ENCODE measurements around the gene ADCY5. TPM values are rescaled to one million over a fixed set of nuclear protein-coding genes. Genes with fewer than 3 reads are reported as not detected.

ADCY5 gene
- total RNA-seq, 2 donors from 2014 or later: not detected

GRCh38 chr3:123307064-123307463 lies 141.8 kb downstream of the ADCY5 start:
- Mint-ChIP-seq H3K27ac (no peak overlapping the region), H3K9me3 (no peaks in the 10 kb centered on the region), H3K27me3 (peaks cover 7 to 14% of the 10 kb centered on the region in 2 donors), H3K36me3 (no peaks in the 10 kb centered on the region), H3K4me3 (no peak overlapping the region), H3K4me1 (ENCODE audit: low read depth in 2 of 2) (no peaks in the 10 kb centered on the region)
- DNase-seq (ENCODE audit: low spot score): no peak
- no peak for ATAC-seq

- H3K4me3 Mint-ChIP-seq: no peak overlapping the region
- H3K27me3 Mint-ChIP-seq: peaks cover 7 to 14% of the 10 kb centered on the region in 2 donors
- H3K4me1 Mint-ChIP-seq (ENCODE audit: low read depth in 2 of 2): no peaks in the 10 kb centered on the region
- H3K9me3 Mint-ChIP-seq: no peaks in the 10 kb centered on the region
- DNase-seq (ENCODE audit: low spot score) (no peak), ATAC-seq (no peak)
- no peaks in the 10 kb centered on the region for H3K36me3 Mint-ChIP-seq
- H3K27ac Mint-ChIP-seq: no peak overlapping the region
Observed at GRCh38 chr3:123305192-123305591, 143.7 kb downstream of the ADCY5 start.

DNA sequence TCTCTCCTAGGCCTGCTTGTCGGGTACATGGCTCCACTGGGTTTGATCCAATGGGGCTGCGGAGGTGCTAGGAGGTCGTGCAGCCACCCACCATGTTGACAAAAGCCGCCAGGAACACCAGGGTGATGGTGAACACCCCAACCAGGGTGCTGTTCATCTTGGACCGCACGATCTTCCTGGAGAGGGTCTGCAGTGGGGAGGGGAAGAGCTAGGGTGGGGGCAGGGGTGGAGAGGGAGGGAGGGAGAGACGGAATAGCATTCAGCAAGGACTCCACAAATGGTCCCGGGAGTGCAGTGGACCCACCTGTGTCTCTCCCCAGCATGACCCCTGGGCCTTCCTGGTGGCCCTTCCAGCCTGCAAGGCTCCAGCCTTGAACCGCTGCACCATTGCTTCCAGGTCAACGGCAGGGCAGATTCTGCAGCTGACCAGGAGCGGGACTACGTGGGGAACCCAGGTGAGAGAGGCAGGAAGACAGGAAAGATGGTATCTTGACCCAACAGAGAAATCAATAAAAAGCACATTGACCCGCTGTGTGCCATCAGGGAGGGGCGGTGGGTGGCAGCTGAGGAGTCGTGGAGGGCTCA lies 144.8 kb downstream of the ADCY5 start:
- H3K27me3 Mint-ChIP-seq: peaks cover 0 to 9% of the 10 kb centered on the region in 2 donors
- no peaks in the 10 kb centered on the region for H3K4me1 Mint-ChIP-seq (ENCODE audit: low read depth in 2 of 2)
- no peaks in the 10 kb centered on the region for H3K36me3 Mint-ChIP-seq
- H3K4me3 Mint-ChIP-seq: no peak overlapping the region
- no peak for DNase-seq (ENCODE audit: low spot score)
- no peak overlapping the region for H3K27ac Mint-ChIP-seq
- no peaks in the 10 kb centered on the region for H3K9me3 Mint-ChIP-seq
- no peak for ATAC-seq

- Mint-ChIP-seq H3K27me3 (peaks cover 0 to 9% of the 10 kb centered on the region in 2 donors), H3K36me3 (no peaks in the 10 kb centered on the region), H3K4me3 (no peak overlapping the region), H3K27ac (no peak overlapping the region), H3K9me3 (no peaks in the 10 kb centered on the region), H3K4me1 (ENCODE audit: low read depth in 2 of 2) (no peaks in the 10 kb centered on the region)
- DNase-seq (ENCODE audit: low spot score) (no peak), ATAC-seq (no peak)
Observed at GRCh38 chr3:123302961-123303360, 145.9 kb downstream of the ADCY5 start.

DNA sequence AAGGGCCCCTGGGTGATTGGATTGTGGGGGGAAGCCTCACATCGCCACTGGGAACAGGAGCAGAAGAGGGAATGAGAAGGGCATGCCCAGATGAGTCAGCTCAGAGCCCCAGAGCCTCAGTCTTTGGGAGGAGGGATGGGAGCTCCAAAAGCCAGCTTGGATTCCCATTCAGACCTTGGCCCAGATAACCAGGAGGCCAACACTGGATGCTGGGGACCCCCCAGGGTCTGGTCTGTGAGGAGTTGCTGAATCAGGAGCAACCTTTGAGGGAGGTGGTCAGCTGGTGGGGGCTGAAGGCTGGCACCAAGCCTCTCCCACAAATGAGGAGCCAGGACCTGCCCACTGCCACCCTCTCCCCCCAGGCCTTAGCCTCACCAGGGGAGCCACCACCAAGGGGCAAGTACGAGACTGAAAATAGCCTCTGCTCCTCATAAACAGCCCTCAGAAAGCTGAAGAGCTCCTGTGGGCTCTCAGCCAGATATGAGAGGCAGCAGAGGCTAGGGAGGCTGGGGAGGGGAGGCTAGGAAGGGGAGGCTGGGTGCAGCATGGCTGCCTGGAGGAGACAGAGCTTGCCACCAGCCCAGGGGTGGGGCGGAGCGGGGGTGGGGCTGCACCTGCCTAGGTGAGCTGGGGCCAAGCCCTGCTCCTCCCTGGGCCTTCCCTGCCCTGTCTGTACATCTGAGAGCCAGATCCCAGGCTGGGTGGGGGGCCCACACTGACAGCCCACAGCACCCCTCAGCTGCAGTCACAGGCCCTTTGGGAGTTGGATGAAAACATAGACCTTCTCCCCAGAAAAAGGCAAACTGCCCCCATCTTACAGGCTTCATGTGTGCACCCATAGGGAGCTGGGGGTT lies 147.3 kb downstream of the ADCY5 start:
- no peak for ATAC-seq
- DNase-seq (ENCODE audit: low spot score): no peak
- no peaks in the 10 kb centered on the region for H3K4me1 Mint-ChIP-seq (ENCODE audit: low read depth in 2 of 2)
- H3K36me3 Mint-ChIP-seq: no peaks in the 10 kb centered on the region
- H3K4me3 Mint-ChIP-seq: no peak overlapping the region
- H3K27me3 Mint-ChIP-seq: peaks cover 0 to 7% of the 10 kb centered on the region in 2 donors
- no peaks in the 10 kb centered on the region for H3K9me3 Mint-ChIP-seq
- H3K27ac Mint-ChIP-seq: no peak overlapping the region

DNA sequence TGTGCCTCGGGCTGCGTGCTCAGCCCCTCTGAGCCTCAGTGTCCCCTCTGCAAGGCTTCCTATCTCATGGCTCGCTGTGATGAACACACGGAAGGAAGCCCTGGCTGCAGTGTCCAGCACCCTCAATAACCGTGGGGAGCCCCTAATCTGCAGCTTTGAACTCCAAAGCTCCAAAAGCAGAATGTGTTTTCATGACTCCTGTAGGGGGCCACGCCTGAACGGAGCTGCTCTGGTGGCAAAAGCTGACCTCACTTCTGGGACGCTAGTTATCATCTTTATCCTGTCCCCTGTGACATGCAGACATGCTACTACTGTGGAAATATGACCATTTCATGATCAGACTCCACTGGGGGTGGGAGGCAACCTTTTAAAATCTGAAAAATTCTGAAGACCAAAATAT lies 148.3 kb downstream of the ADCY5 start:
- no peak overlapping the region for H3K4me3 Mint-ChIP-seq
- DNase-seq (ENCODE audit: low spot score) (no peak), ATAC-seq (no peak)
- no peaks in the 10 kb centered on the region for H3K36me3 Mint-ChIP-seq
- H3K9me3 Mint-ChIP-seq: no peaks in the 10 kb centered on the region
- no peak overlapping the region for H3K27ac Mint-ChIP-seq
- peaks cover 0 to 7% of the 10 kb centered on the region in 2 donors for H3K27me3 Mint-ChIP-seq
- no peaks in the 10 kb centered on the region for H3K4me1 Mint-ChIP-seq (ENCODE audit: low read depth in 2 of 2)

GRCh38 chr3:123300056-123300455 lies 148.8 kb downstream of the ADCY5 start:
- peaks cover 0 to 6% of the 10 kb centered on the region in 2 donors for H3K27me3 Mint-ChIP-seq
- H3K9me3 Mint-ChIP-seq: no peaks in the 10 kb centered on the region
- no peak overlapping the region for H3K4me3 Mint-ChIP-seq
- peak; percentile 34 for DNase-seq (ENCODE audit: low spot score)
- no peak overlapping the region for H3K27ac Mint-ChIP-seq
- no peak for ATAC-seq
- no peaks in the 10 kb centered on the region for H3K4me1 Mint-ChIP-seq (ENCODE audit: low read depth in 2 of 2)
- H3K36me3 Mint-ChIP-seq: no peaks in the 10 kb centered on the region

- Mint-ChIP-seq H3K36me3 (no peaks in the 10 kb centered on the region), H3K9me3 (no peaks in the 10 kb centered on the region), H3K27ac (no peak overlapping the region), H3K27me3 (peaks cover 0 to 6% of the 10 kb centered on the region in 2 donors), H3K4me1 (ENCODE audit: low read depth in 2 of 2) (no peaks in the 10 kb centered on the region), H3K4me3 (no peak overlapping the region)
- ATAC-seq: no peak
- DNase-seq (ENCODE audit: low spot score): peak; percentile 3
Observed at GRCh38 chr3:123299581-123299980, 149.3 kb downstream of the ADCY5 start.

GRCh38 chr3:123298903-123299302 lies 150.0 kb downstream of the ADCY5 start:
- DNase-seq (ENCODE audit: low spot score): no peak
- H3K27me3 Mint-ChIP-seq: peaks cover 0 to 6% of the 10 kb centered on the region in 2 donors
- H3K27ac Mint-ChIP-seq: no peak overlapping the region
- no peak overlapping the region for H3K4me3 Mint-ChIP-seq
- no peaks in the 10 kb centered on the region for H3K9me3 Mint-ChIP-seq
- H3K36me3 Mint-ChIP-seq: no peaks in the 10 kb centered on the region
- no peak for ATAC-seq
- no peaks in the 10 kb centered on the region for H3K4me1 Mint-ChIP-seq (ENCODE audit: low read depth in 2 of 2)

GRCh38 chr3:123297627-123297899 lies 151.3 kb downstream of the ADCY5 start:
- no peak for ATAC-seq
- Mint-ChIP-seq H3K4me3 (no peak overlapping the region), H3K36me3 (no peaks in the 10 kb centered on the region), H3K9me3 (no peaks in the 10 kb centered on the region), H3K4me1 (ENCODE audit: low read depth in 2 of 2) (no peaks in the 10 kb centered on the region), H3K27ac (no peak overlapping the region), H3K27me3 (peaks cover 0 to 4% of the 10 kb centered on the region in 2 donors)
- no peak for DNase-seq (ENCODE audit: low spot score)

GRCh38 chr3:123296836-123297626 lies 151.9 kb downstream of the ADCY5 start:
- H3K27me3 Mint-ChIP-seq: peaks cover 0 to 4% of the 10 kb centered on the region in 2 donors
- DNase-seq (ENCODE audit: low spot score): no peak
- no peak for ATAC-seq

GRCh38 chr3:123296261-123296660 lies 152.6 kb downstream of the ADCY5 start:
- ATAC-seq (no peak), DNase-seq (ENCODE audit: low spot score) (no peak)
- no peak overlapping the region for H3K27ac Mint-ChIP-seq
- no peak overlapping the region for H3K4me3 Mint-ChIP-seq
- peaks cover 0 to 4% of the 10 kb centered on the region in 2 donors for H3K27me3 Mint-ChIP-seq
- H3K36me3 Mint-ChIP-seq: no peaks in the 10 kb centered on the region
- no peaks in the 10 kb centered on the region for H3K9me3 Mint-ChIP-seq
- H3K4me1 Mint-ChIP-seq (ENCODE audit: low read depth in 2 of 2): no peaks in the 10 kb centered on the region

More at GRCh38 chr3:123296836-123297626, 151.9 kb downstream of the ADCY5 start:
- Mint-ChIP-seq H3K4me3 (no peak overlapping the region), H3K27ac (no peak overlapping the region), H3K9me3 (no peaks in the 10 kb centered on the region), H3K4me1 (ENCODE audit: low read depth in 2 of 2) (no peaks in the 10 kb centered on the region), H3K36me3 (no peaks in the 10 kb centered on the region)

DNA sequence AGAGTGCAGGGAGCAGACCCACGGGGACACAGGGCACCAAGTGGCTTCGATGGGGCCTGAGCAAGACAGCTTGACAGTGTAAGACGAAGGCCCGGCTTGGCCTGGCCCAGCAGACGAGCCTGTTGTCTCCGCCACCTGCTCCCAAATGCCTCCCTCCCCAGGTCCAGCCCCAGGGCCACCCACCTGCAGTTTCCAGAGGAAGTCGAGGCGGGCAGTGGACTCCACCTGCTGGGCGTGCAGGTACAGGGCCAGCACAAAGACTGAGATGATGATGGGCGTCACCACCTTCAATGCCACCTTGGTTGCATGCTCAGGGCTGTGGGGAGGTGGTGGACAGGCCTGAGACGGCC lies 153.0 kb downstream of the ADCY5 start:
- DNase-seq (ENCODE audit: low spot score) (no peak), ATAC-seq (peak in 1 of 2 donors; percentile 7)
- Mint-ChIP-seq H3K4me3 (no peak overlapping the region), H3K36me3 (no peaks in the 10 kb centered on the region), H3K9me3 (no peaks in the 10 kb centered on the region), H3K27me3 (peaks cover 0 to 4% of the 10 kb centered on the region in 2 donors), H3K4me1 (ENCODE audit: low read depth in 2 of 2) (no peaks in the 10 kb centered on the region), H3K27ac (no peak overlapping the region)
